Smooth muscle cell (in vitro differentiated cells): ENCODE measurements around the gene DEDD2. TPM values are rescaled to one million over a fixed set of nuclear protein-coding genes. Genes with fewer than 3 reads are reported as not detected.

Source experiments
- DNase-seq: peaks from one replicate; lab custom pipeline; 2025; ENCODE audit not compliant: unreplicated experiment; lab: John Stamatoyannopoulos, UW
- H2AFZ ChIP-seq: fragments of 200-600 bp; sonication (generic); 2 replicates; pipeline ENCODE4 v1.6.0; 2016; ENCODE audit warnings: antibody characterized with exemption, low read depth, mild to moderate bottlenecking
- H3F3A ChIP-seq: fragments of 200-600 bp; sonication (generic); 2 replicates; pipeline ENCODE4 v1.6.0; 2017; ENCODE audit warnings: antibody characterized with exemption, low read depth
- H3K27ac ChIP-seq: fragments of 200-600 bp; sonication (generic); 2 replicates; pipeline ENCODE4 v1.5.1; 2016; ENCODE audit warnings: low read depth, mild to moderate bottlenecking
- H3K27me3 ChIP-seq: fragments of 200-600 bp; sonication (generic); 2 replicates; pipeline ENCODE4 v1.6.1; 2016; ENCODE audit warnings: low read depth, mild to moderate bottlenecking
- H3K36me3 ChIP-seq: fragments of 200-600 bp; sonication (generic); 2 replicates; pipeline ENCODE4 v1.5.1; 2016; ENCODE audit warnings: low read depth
- H3K4me1 ChIP-seq: fragments of 200-600 bp; sonication (generic); 2 replicates; pipeline ENCODE4 v1.5.1; 2016; ENCODE audit warnings: low read depth
- H3K4me2 ChIP-seq: fragments of 200-600 bp; sonication (generic); 2 replicates; pipeline ENCODE4 v1.6.0; 2016; ENCODE audit warnings: mild to moderate bottlenecking
- H3K4me3 ChIP-seq: fragments of 200-600 bp; sonication (generic); 2 replicates; pipeline ENCODE4 v1.5.1; 2016; ENCODE audit warnings: mild to moderate bottlenecking
- H3K79me2 ChIP-seq: fragments of 200-600 bp; sonication (generic); 2 replicates; pipeline ENCODE4 v1.6.0; 2016; ENCODE audit warnings: low read depth, mild to moderate bottlenecking
- H3K9ac ChIP-seq: fragments of 200-600 bp; sonication (generic); 2 replicates; pipeline ENCODE4 v1.6.0; 2016; ENCODE audit warnings: low read depth
- H3K9me3 ChIP-seq: fragments of 200-600 bp; sonication (generic); replicated peaks from 2 replicates; pipeline ENCODE4 v1.5.1; 2016; ENCODE audit warnings: low read depth
- H4K20me1 ChIP-seq: fragments of 200-600 bp; sonication (generic); 2 replicates; pipeline ENCODE4 v1.6.0; 2016; ENCODE audit warnings: low read depth
- WGBS: methylation state at CpG from one replicate; pipeline ENCODE4 v1.1.7; 2016; ENCODE audit warnings: low lambda C conversion rate; 5-methylcytosine and 5-hydroxymethylcytosine counted together
- polyA plus RNA-seq: library from polyadenylated mRNA; unstranded; fragments of >200 nt; fragmentation: Nextera tagmentation; extraction: Ambion mirVana; gene quantifications from 2 replicates; pipeline ENCODE4 v1.2.1, GENCODE V29; 2016
- total RNA-seq: library from RNA; depleted of rRNA; stranded (reverse); fragments of >200 nt; gene quantifications from 2 replicates; pipeline ENCODE4 v1.2.3, GENCODE V29; 2014
- TF ChIP-seq, protein P1 (sequence below): fragments of 200-600 bp; sonication (generic); IDR thresholded peaks from 2 replicates; pipeline ENCODE4 v1.5.1; 2017; ENCODE audit warnings: borderline replicate concordance, mild to moderate bottlenecking, antibody characterized with exemption; ENCODE audit not compliant: insufficient read depth, poor library complexity, severe bottlenecking

The DEDD2 gene
- total and polyA plus RNA-seq, 2 experiments from 2014 or later, result 22.4 to 35.4 TPM

DNA sequence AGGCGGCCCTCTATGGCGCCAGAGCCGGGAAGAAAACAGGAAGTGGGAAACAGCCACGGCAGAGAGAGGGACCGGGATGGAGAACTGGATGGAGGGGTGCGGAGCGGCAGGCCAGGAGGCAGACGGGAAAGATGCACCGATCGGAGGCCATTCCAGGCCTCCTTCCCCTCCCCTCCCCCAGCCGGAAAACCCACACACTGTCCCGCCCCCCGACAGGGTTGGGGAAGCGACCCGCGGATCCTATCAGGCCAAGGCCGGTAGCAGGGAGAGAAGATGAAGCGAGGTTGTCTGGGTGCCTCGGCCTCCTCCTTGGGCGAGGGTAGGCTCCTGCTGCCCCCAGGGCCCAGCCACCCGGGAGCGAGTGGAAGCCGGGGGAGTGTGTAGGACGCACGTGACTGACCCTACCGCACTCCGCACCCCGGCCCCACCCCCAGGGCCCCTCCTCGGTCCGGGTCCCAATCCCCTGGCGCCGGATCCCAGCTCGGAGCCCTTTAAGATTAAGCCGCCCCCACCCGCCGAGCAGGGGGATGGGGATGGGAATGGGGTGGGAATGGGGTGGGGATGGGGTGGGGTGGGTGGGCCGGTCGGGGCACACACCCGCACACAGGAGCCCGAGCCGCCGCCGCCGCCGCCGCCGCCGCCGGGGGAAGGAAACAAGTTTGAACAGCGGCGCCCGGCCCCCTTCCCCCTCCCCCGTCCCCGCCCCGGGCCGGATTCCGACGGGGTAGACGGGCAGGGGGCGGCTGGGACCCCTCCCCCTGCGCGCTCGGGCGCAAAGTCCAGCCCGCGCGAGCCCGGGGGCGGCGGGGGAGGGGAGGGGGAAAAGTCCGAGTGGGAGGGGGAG is 36.0 kb upstream of the DEDD2 start:
- Histone ChIP-seq H3K4me2 (peak overlapping the region; percentile 100), H3K36me3 (no peaks in the 10 kb centered on the region), H3K79me2 (peaks cover 61% of the 10 kb centered on the region), H3K9ac (peak overlapping the region; percentile 98), H2AFZ (no peak overlapping the region), H3K4me1 (peaks cover 23% of the 10 kb centered on the region), H3K27me3 (no peaks in the 10 kb centered on the region), H3F3A (peaks cover 12% of the 10 kb centered on the region), H3K27ac (peak overlapping the region; percentile 97), H3K4me3 (peak overlapping the region; percentile 98), H4K20me1 (peaks cover 51% of the 10 kb centered on the region), H3K9me3 (no peaks in the 10 kb centered on the region)
- DNase-seq, result no peak
- 2% methylated on average over 16 of the region's 71 CpGs for WGBS
- TF ChIP-seq, protein P1, sequence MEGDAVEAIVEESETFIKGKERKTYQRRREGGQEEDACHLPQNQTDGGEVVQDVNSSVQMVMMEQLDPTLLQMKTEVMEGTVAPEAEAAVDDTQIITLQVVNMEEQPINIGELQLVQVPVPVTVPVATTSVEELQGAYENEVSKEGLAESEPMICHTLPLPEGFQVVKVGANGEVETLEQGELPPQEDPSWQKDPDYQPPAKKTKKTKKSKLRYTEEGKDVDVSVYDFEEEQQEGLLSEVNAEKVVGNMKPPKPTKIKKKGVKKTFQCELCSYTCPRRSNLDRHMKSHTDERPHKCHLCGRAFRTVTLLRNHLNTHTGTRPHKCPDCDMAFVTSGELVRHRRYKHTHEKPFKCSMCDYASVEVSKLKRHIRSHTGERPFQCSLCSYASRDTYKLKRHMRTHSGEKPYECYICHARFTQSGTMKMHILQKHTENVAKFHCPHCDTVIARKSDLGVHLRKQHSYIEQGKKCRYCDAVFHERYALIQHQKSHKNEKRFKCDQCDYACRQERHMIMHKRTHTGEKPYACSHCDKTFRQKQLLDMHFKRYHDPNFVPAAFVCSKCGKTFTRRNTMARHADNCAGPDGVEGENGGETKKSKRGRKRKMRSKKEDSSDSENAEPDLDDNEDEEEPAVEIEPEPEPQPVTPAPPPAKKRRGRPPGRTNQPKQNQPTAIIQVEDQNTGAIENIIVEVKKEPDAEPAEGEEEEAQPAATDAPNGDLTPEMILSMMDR, result no peak

- 13% methylated on average over 25 of the region's 27 CpGs for WGBS
- TF ChIP-seq, protein P1, result no peak
- DNase-seq, result no peak
These were observed 35.1 kb upstream of the DEDD2 start for GRCh38 chr19:42252365-42253244.

DNA sequence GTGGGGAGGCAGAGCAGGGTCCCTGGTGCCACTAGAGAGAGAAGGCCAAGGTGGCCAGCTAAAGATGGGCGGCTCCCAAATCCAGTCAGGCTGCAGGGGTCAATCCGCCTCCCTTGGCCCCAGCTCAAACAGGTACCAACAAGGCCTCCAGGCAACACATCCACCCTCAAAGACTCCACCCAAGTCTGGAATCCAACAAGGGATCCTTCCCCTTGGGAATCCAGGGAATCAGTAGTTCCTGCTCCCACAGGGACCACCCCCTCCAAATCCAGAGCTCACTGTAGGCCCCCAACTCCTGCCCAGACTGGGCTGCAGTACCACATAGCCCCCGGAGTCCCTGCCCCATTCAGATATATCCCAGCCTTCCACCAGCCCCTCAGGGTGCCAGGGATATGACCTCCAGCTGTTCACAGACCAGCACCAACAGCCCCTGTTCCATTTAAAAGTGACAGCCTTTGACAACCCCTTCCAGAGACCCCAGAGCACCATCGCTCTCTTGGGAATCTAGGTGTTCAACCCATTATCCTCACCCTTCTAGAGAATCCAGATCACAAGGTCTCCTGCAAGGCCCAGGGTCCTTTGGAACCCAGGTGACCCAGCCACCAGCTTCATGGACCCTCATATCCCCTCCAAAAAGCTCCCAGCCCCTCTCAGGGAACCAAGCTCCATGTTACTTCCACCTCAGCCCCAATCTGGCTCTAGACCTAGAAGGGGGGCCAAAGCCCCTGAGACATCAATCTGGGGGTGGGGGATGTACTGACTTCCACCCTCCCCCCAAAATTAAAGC is 34.3 kb upstream of the DEDD2 start:
- Histone ChIP-seq H3F3A (peaks cover 23% of the 10 kb centered on the region), H3K4me2 (peak overlapping the region; percentile 100), H4K20me1 (peaks cover 68% of the 10 kb centered on the region), H3K9me3 (no peaks in the 10 kb centered on the region), H3K4me3 (peak overlapping the region; percentile 98), H3K4me1 (peaks cover 23% of the 10 kb centered on the region), H3K27me3 (no peaks in the 10 kb centered on the region), H3K27ac (peak overlapping the region; percentile 97), H2AFZ (no peak overlapping the region), H3K79me2 (peaks cover 61% of the 10 kb centered on the region), H3K9ac (peak overlapping the region; percentile 54), H3K36me3 (no peaks in the 10 kb centered on the region)
- TF ChIP-seq, protein P1, result no peak
- no peak for DNase-seq
- WGBS, result 92% methylated on average over 2 of the region's 4 CpGs

More at GRCh38 chr19:42252365-42253244, 35.1 kb upstream of the DEDD2 start:
- no peaks in the 10 kb centered on the region for H3K27me3 ChIP-seq
- no peaks in the 10 kb centered on the region for H3K36me3 ChIP-seq
- peaks cover 60% of the 10 kb centered on the region for H4K20me1 ChIP-seq
- H3K27ac ChIP-seq, result peak overlapping the region; percentile 97
- peaks cover 23% of the 10 kb centered on the region for H3K4me1 ChIP-seq
- H3F3A ChIP-seq, result peaks cover 16% of the 10 kb centered on the region
- peak overlapping the region; percentile 98 for H3K4me3 ChIP-seq
- H3K9ac ChIP-seq, result peak overlapping the region; percentile 98
- peaks cover 61% of the 10 kb centered on the region for H3K79me2 ChIP-seq
- H3K4me2 ChIP-seq, result peak overlapping the region; percentile 100
- H3K9me3 ChIP-seq, result no peaks in the 10 kb centered on the region
- H2AFZ ChIP-seq, result no peak overlapping the region
